SK-N-SH (cell line): ENCODE data around the gene FAM43A.

Source experiments
- CTCF ChIP-seq: fragments of 200-600 bp; sonication (generic); IDR thresholded peaks from 2 replicates; pipeline ENCODE4 v1.6.1; 2017; ENCODE audit warnings: antibody characterized with exemption, mild to moderate bottlenecking, moderate library complexity
- ELF1 ChIP-seq: IDR thresholded peaks from 2 replicates; pipeline ENCODE4 v1.4.0; 2012
- EP300 ChIP-seq, 2 experiments: IDR thresholded peaks; 2 replicates each; pipeline versions ENCODE4 v1.4.0 to v1.6.1; 2012; ENCODE audit warnings: borderline replicate concordance in 1 of 2, low read depth in 1 of 2, low read length in 1 of 2
- GATA2 ChIP-seq: sonication (generic); formaldehyde crosslinking; IDR thresholded peaks from 2 replicates; pipeline ENCODE4 v1.5.0; 2020; ENCODE audit warnings: mild to moderate bottlenecking, missing genetic modification reagents
- REST ChIP-seq: IDR thresholded peaks from 2 replicates; pipeline ENCODE4 v1.6.1; 2012; ENCODE audit warnings: mild to moderate bottlenecking, low read depth, low read length, moderate library complexity
- RXRA ChIP-seq: IDR thresholded peaks from 2 replicates; pipeline ENCODE4 v1.4.0; 2012; ENCODE audit warnings: low read depth, mild to moderate bottlenecking, borderline replicate concordance
- SMC3 ChIP-seq: IDR thresholded peaks from 2 replicates; pipeline ENCODE4 v1.6.1; 2012; ENCODE audit warnings: low read depth, low read length, improper control_type of control experiment
- TAF1 ChIP-seq: IDR thresholded peaks from 2 replicates; pipeline ENCODE4 v1.6.1; 2012; ENCODE audit warnings: low read depth, mild to moderate bottlenecking, low read length, moderate library complexity, borderline replicate concordance
- ZBTB33 ChIP-seq: IDR thresholded peaks from 2 replicates; pipeline ENCODE4 v1.4.0; 2012; ENCODE audit warnings: low read depth, borderline replicate concordance

GRCh38 chr3:194680888-194681615 lies 4.6 kb upstream of the FAM43A start:
- TF ChIP-seq CTCF (no peak), SMC3 (no peak), RXRA (no peak), EP300 (IDR thresholded peaks at IDR 0.05; ENCODE audit: borderline replicate concordance in 1 of 2, low read depth in 1 of 2, low read length in 1 of 2) (no peak), ELF1 (no peak), ZBTB33 (no peak), TAF1 (no peak), REST (no peak), GATA2 (CRISPR knock-in tag) (no peak)
